Vagina (tissue), 2 donors: ENCODE measurements around the gene KRTAP5-2. TPM values are rescaled to one million over a fixed set of nuclear protein-coding genes. Genes with fewer than 3 reads are reported as not detected.

Source experiments
- DNase-seq, 2 donors: peaks; one replicate each; pipeline ENCODE4 v3.0.0-alpha.2; 2017; ENCODE audit errors: extremely low spot score in 2 of 2
- H3K27ac ChIP-seq: fragments of 200-600 bp; sonication (generic); one replicate; pipeline ENCODE4 v1.5.1; 2019
- H3K27me3 ChIP-seq: fragments of 200-600 bp; sonication (generic); one replicate; pipeline ENCODE4 v1.5.1; 2019
- H3K36me3 ChIP-seq, 2 donors: fragments of 200-600 bp; sonication (generic); one replicate each; pipeline ENCODE4 v1.5.1; 2017 to 2019
- H3K4me1 ChIP-seq: fragments of 200-600 bp; sonication (generic); one replicate; pipeline ENCODE4 v1.5.1; 2019
- H3K4me3 ChIP-seq, 2 donors: fragments of 200-600 bp; sonication (generic); 1 replicate in 1 of 2; 2 replicates in 1 of 2; pipeline ENCODE4 v1.5.1; 2016 to 2019
- H3K9me3 ChIP-seq: fragments of 200-600 bp; sonication (generic); one replicate; pipeline ENCODE4 v1.5.1; 2019
- CTCF ChIP-seq, 3 experiments: fragments of 450-650 bp in 2 of 3; fragments of 200-600 bp in 1 of 3; sonication (generic) in 1 of 3; IDR thresholded peaks; one replicate each; pipeline ENCODE4 v1.5.1; 2017 to 2019; ENCODE audit warnings: antibody characterized with exemption in 3 of 3, mild to moderate bottlenecking in 2 of 3, moderate library complexity in 2 of 3
- POLR2A ChIP-seq, 2 donors: fragments of 450-650 bp; IDR thresholded peaks; one replicate each; pipeline ENCODE4 v1.6.1; 2017; ENCODE audit warnings: antibody characterized with exemption in 2 of 2, mild to moderate bottlenecking in 2 of 2, moderate library complexity in 2 of 2
- POLR2AphosphoS5 ChIP-seq, 2 donors: sonication (generic); formaldehyde crosslinking; IDR thresholded peaks; one replicate each; pipeline ENCODE4 v1.9.0; 2017; ENCODE audit warnings: antibody characterized with exemption in 2 of 2, mild to moderate bottlenecking in 2 of 2, low read depth in 1 of 2; ENCODE audit not compliant: insufficient read depth in 1 of 2
- intact Hi-C: fragments of 100-400 bp; cut with DNase I; formaldehyde crosslinking; loops from one replicate; pipeline ENCODE4 v1.15.1; 2023
- total RNA-seq: library from RNA; depleted of rRNA; stranded (reverse); fragments of >200 nt; gene quantifications from one replicate; pipeline ENCODE4 v1.2.3, GENCODE V29; 2016

The KRTAP5-2 gene
- total RNA-seq, 1 donor from 2014 or later = not detected

- Histone ChIP-seq H3K4me3 (no peak overlapping the region), H3K27ac (no peak overlapping the region), H3K27me3 (peaks cover 7% of the 10 kb centered on the region), H3K4me1 (peaks cover 30% of the 10 kb centered on the region), H3K9me3 (no peaks in the 10 kb centered on the region), H3K36me3 (no peaks in the 10 kb centered on the region)
- no peak for TF ChIP-seq POLR2A (IDR thresholded peaks at IDR 0.05)
- TF ChIP-seq CTCF (IDR thresholded peaks at IDR 0.05) = no peak
- no peak for TF ChIP-seq POLR2AphosphoS5 (IDR thresholded peaks at IDR 0.05; ENCODE audit: insufficient read depth in 1 of 2, low read depth in 1 of 2)
- intact Hi-C loops = no loop called here
- DNase-seq = no peak
These were observed 48.5 kb downstream of the KRTAP5-2 start for GRCh38 chr11:1549338-1550330.

GRCh38 chr11:1548221-1549070 is 49.6 kb downstream of the KRTAP5-2 start:
- peak overlapping the region; percentile 33 for H3K27ac ChIP-seq
- DNase-seq = no peak
- H3K4me1 ChIP-seq = peaks cover 30% of the 10 kb centered on the region
- peaks cover 7% of the 10 kb centered on the region for H3K27me3 ChIP-seq
- no peaks in the 10 kb centered on the region for H3K9me3 ChIP-seq
- TF ChIP-seq POLR2AphosphoS5 (IDR thresholded peaks at IDR 0.05; ENCODE audit: insufficient read depth in 1 of 2, low read depth in 1 of 2) = peak; percentile 49 to 50
- no peak for TF ChIP-seq POLR2A (IDR thresholded peaks at IDR 0.05)
- H3K36me3 ChIP-seq = no peaks in the 10 kb centered on the region
- intact Hi-C loops = no loop called here
- H3K4me3 ChIP-seq = no peak overlapping the region

- TF ChIP-seq CTCF (IDR thresholded peaks at IDR 0.05) (no peak), POLR2A (IDR thresholded peaks at IDR 0.05) (no peak), POLR2AphosphoS5 (IDR thresholded peaks at IDR 0.05; ENCODE audit: insufficient read depth in 1 of 2, low read depth in 1 of 2) (no peak)
- intact Hi-C loops = loop anchor here (2.0 kb wide), 1 partner anchor 27 kb away; no protein-coding TSS in a partner anchor
- peaks cover 7% of the 10 kb centered on the region for H3K27me3 ChIP-seq
These were observed 50.5 kb downstream of the KRTAP5-2 start for GRCh38 chr11:1547467-1548098.

More at GRCh38 chr11:1547467-1548098, 50.5 kb downstream of the KRTAP5-2 start:
- peaks cover 30% of the 10 kb centered on the region for H3K4me1 ChIP-seq
- H3K4me3 ChIP-seq = peak overlapping the region; percentile 18 to 48
- DNase-seq = no peak
- H3K27ac ChIP-seq = peak overlapping the region; percentile 33
- no peaks in the 10 kb centered on the region for H3K36me3 ChIP-seq
- no peaks in the 10 kb centered on the region for H3K9me3 ChIP-seq

Other genes with a start within 250 kb of the KRTAP5-2 start
- gene BRSK2, start 208.4 kb downstream of the KRTAP5-2 start, total RNA-seq = 3.9 TPM
- 34.1 TPM for gene MOB2, start 111.5 kb downstream of the KRTAP5-2 start, total RNA-seq
- 2.9 TPM for gene DUSP8, start 26.0 kb downstream of the KRTAP5-2 start, total RNA-seq
- gene KRTAP5-1, start 13.0 kb downstream of the KRTAP5-2 start, total RNA-seq = not detected
- gene KRTAP5-3, start 10.2 kb upstream of the KRTAP5-2 start, total RNA-seq = not detected
- gene KRTAP5-4, start 23.8 kb upstream of the KRTAP5-2 start, total RNA-seq = not detected
- not detected for gene KRTAP5-5, start 31.5 kb upstream of the KRTAP5-2 start, total RNA-seq
- gene KRTAP5-6, start 98.9 kb upstream of the KRTAP5-2 start, total RNA-seq = not detected
- 4.9 TPM for gene IFITM10, start 152.3 kb upstream of the KRTAP5-2 start, total RNA-seq
- 508 TPM for gene CTSD, start 165.6 kb upstream of the KRTAP5-2 start, total RNA-seq
- 1.2 TPM for gene SYT8, start 236.7 kb upstream of the KRTAP5-2 start, total RNA-seq
- gene TNNI2, start 240.7 kb upstream of the KRTAP5-2 start, total RNA-seq = not detected